GM12865 (cell line): Measurements from ENCODE around the gene LCORL.

Experiments used
- DNase-seq: peaks from one replicate; pipeline ENCODE4 v3.0.0; 2010; ENCODE audit warnings: low read depth
- H3K4me3 ChIP-seq: 2 replicates; pipeline ENCODE4 v1.5.1; 2011; ENCODE audit warnings: mild to moderate bottlenecking, low read depth, low read length, control low read depth
- CTCF ChIP-seq: IDR thresholded peaks from 2 replicates; pipeline ENCODE4 v1.5.1; 2011; ENCODE audit warnings: low read length, control low read depth, low read depth, inconsistent platforms; ENCODE audit not compliant: insufficient read depth; ENCODE audit errors: missing control alignments

LCORL gene

GRCh38 chr4:17939054-17939453 lies 82.5 kb downstream of the LCORL start:
- no peak for DNase-seq
- no peak overlapping the region for H3K4me3 ChIP-seq
- no peak for TF ChIP-seq CTCF

- TF ChIP-seq CTCF: no peak
- no peak overlapping the region for H3K4me3 ChIP-seq
- DNase-seq: no peak
These were observed 87.3 kb downstream of the LCORL start for GRCh38 chr4:17934286-17934685.

GRCh38 chr4:17933126-17933525 lies 88.4 kb downstream of the LCORL start:
- no peak for TF ChIP-seq CTCF
- H3K4me3 ChIP-seq: no peak overlapping the region
- no peak for DNase-seq

GRCh38 chr4:17932041-17932440 lies 89.5 kb downstream of the LCORL start:
- no peak for DNase-seq
- TF ChIP-seq CTCF: no peak
- no peak overlapping the region for H3K4me3 ChIP-seq

- H3K4me3 ChIP-seq: no peak overlapping the region
- DNase-seq: no peak
- TF ChIP-seq CTCF: no peak
These were observed 91.3 kb downstream of the LCORL start for GRCh38 chr4:17930256-17930655.

GRCh38 chr4:17924189-17924588 lies 97.4 kb downstream of the LCORL start:
- TF ChIP-seq CTCF: no peak
- no peak overlapping the region for H3K4me3 ChIP-seq
- no peak for DNase-seq

GRCh38 chr4:17921451-17921850 lies 100.1 kb downstream of the LCORL start:
- no peak for TF ChIP-seq CTCF
- no peak overlapping the region for H3K4me3 ChIP-seq
- DNase-seq: no peak
